ENCODE results near the gene SHC1.
A peak's percentile ranks its signal among the peaks of the same experiment; 100 is the strongest.

DNA sequence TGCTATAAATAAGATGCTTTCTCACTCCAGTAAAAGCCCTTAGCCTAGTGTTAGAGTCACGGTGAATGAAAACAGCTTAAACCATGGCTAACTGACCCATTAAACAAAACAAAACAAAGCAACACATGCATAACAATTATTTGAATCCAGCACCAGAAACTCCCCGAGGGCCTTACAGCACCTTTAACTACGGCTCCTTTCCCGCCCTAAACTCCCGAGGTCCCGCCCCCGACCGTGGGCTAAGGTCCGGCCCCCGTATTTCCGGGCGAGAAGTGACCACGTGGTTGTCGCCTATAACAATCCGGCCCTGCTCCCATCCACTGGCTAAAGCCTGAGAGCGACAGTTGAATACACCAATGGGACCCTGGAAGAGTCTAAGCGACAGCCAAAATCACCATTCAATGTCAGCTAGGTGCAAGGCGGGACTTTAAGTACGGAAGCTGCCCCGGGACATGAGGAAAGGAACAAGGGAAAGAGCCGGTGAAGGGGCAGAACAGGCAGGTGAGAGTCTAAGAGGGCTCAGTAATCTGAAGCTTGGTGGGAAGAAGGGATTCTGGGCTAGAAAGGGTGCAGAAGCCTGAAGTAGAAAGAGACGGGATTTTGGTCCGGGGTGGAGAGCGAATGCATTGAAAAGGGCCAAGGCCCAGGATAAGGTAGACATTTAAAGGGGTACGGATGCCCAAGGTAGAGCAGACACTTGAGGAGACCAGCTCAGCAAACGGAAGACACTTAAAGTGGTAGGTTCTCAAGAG is 12.5 kb upstream of the SHC1 start, which contains the start of gene FLAD1:
- TF ChIP-seq, protein P1, sequence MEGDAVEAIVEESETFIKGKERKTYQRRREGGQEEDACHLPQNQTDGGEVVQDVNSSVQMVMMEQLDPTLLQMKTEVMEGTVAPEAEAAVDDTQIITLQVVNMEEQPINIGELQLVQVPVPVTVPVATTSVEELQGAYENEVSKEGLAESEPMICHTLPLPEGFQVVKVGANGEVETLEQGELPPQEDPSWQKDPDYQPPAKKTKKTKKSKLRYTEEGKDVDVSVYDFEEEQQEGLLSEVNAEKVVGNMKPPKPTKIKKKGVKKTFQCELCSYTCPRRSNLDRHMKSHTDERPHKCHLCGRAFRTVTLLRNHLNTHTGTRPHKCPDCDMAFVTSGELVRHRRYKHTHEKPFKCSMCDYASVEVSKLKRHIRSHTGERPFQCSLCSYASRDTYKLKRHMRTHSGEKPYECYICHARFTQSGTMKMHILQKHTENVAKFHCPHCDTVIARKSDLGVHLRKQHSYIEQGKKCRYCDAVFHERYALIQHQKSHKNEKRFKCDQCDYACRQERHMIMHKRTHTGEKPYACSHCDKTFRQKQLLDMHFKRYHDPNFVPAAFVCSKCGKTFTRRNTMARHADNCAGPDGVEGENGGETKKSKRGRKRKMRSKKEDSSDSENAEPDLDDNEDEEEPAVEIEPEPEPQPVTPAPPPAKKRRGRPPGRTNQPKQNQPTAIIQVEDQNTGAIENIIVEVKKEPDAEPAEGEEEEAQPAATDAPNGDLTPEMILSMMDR (IDR thresholded peaks at IDR 0.05), result peak in 1 of 4 experiments; percentile 26
- TF ChIP-seq POLR2A (IDR thresholded peaks at IDR 0.05) (no peak), POLR2AphosphoS5 (IDR thresholded peaks at IDR 0.05) (peak; percentile 100)

Measured in prostate gland (tissue), 2 donors.